ENCODE results near the gene SMYD3.

Gene SMYD3

GRCh38 chr1:246131095-246131494, 376.0 kb downstream of the SMYD3 start:
- DNase-seq (ENCODE audit: low read depth), result no peak

GRCh38 chr1:246128494-246129069, 378.5 kb downstream of the SMYD3 start:
- DNase-seq (ENCODE audit: low read depth), result peak; percentile 48
- no peak overlapping the region for H3K4me3 ChIP-seq (ENCODE audit: low read depth, low read length)
- no peak for TF ChIP-seq CTCF (IDR thresholded peaks at IDR 0.05; ENCODE audit: insufficient read depth, low read depth, low read length, missing control alignments)

More at GRCh38 chr1:246131095-246131494, 376.0 kb downstream of the SMYD3 start:
- no peak for TF ChIP-seq CTCF (IDR thresholded peaks at IDR 0.05; ENCODE audit: insufficient read depth, low read depth, low read length, missing control alignments)
- H3K4me3 ChIP-seq (ENCODE audit: low read depth, low read length), result no peak overlapping the region

- no peak overlapping the region for H3K4me3 ChIP-seq (ENCODE audit: low read depth, low read length)
- no peak for TF ChIP-seq CTCF (IDR thresholded peaks at IDR 0.05; ENCODE audit: insufficient read depth, low read depth, low read length, missing control alignments)
- no peak for DNase-seq (ENCODE audit: low read depth)
These were observed 380.5 kb downstream of the SMYD3 start for GRCh38 chr1:246126580-246126979.

- DNase-seq (ENCODE audit: low read depth), result no peak
- H3K4me3 ChIP-seq (ENCODE audit: low read depth, low read length), result no peak overlapping the region
- TF ChIP-seq CTCF (IDR thresholded peaks at IDR 0.05; ENCODE audit: insufficient read depth, low read depth, low read length, missing control alignments), result no peak
These were observed 385.0 kb downstream of the SMYD3 start for GRCh38 chr1:246122071-246122470.

GRCh38 chr1:246121533-246121932, 385.5 kb downstream of the SMYD3 start:
- DNase-seq (ENCODE audit: low read depth), result no peak
- no peak overlapping the region for H3K4me3 ChIP-seq (ENCODE audit: low read depth, low read length)
- no peak for TF ChIP-seq CTCF (IDR thresholded peaks at IDR 0.05; ENCODE audit: insufficient read depth, low read depth, low read length, missing control alignments)

- TF ChIP-seq CTCF (IDR thresholded peaks at IDR 0.05; ENCODE audit: insufficient read depth, low read depth, low read length, missing control alignments), result peak; percentile 27
- DNase-seq (ENCODE audit: low read depth), result peak; percentile 64
- no peak overlapping the region for H3K4me3 ChIP-seq (ENCODE audit: low read depth, low read length)
These were observed 389.9 kb downstream of the SMYD3 start for GRCh38 chr1:246117066-246117791.
